ENCODE results near the gene PRPF6.

DNA sequence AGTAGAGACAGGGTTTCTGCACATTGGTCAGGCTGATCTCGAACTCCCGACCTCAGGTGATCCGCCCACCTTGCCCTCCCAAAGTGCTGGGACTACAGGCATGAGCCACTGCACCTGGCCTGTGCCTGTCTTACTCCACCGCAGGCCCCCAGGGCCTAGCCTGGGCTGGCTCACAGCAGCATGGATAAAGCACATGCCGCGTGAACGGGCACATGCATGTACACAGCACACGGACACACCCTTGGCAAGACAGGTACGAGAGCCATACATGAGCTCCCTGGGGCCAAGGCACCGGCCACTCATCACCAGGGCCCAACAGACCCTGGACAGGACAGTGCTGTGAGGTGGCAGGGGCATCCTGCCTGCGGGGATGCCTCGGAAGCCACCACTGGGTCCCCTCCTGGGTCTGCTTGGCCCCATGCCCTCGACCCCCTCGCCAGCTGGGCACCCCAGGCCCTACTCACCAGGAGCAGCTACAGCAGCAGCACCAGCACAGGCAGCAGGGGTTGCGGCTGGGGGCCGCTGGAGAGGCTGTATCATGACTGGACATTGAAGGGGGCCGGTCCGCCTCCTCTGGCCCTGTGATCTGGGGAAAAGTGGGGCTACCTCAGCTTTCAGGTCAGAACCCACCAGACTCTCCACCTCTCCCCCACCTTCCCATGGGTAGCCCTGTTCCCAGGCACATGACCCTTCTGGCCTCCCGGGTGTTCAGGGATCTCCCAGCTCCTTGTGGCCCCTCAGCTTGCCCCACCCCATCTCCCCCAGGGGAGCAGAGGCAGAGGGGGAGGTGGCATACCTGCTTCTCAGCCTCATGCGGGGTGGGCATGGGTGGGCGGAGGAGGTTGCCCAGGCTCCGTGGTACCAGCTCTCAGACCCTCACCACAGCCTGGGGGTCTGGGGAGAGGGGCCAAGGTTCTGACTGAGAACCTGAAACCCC, 95.4 kb downstream of the PRPF6 start:
- no peak for TF ChIP-seq RAD21 (conservative IDR thresholded peaks at IDR 0.05)
- TF ChIP-seq, protein P1, sequence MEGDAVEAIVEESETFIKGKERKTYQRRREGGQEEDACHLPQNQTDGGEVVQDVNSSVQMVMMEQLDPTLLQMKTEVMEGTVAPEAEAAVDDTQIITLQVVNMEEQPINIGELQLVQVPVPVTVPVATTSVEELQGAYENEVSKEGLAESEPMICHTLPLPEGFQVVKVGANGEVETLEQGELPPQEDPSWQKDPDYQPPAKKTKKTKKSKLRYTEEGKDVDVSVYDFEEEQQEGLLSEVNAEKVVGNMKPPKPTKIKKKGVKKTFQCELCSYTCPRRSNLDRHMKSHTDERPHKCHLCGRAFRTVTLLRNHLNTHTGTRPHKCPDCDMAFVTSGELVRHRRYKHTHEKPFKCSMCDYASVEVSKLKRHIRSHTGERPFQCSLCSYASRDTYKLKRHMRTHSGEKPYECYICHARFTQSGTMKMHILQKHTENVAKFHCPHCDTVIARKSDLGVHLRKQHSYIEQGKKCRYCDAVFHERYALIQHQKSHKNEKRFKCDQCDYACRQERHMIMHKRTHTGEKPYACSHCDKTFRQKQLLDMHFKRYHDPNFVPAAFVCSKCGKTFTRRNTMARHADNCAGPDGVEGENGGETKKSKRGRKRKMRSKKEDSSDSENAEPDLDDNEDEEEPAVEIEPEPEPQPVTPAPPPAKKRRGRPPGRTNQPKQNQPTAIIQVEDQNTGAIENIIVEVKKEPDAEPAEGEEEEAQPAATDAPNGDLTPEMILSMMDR (IDR thresholded peaks at IDR 0.05; ENCODE audit: poor library complexity, severe bottlenecking) = no peak
- TF ChIP-seq EZH2 (IDR thresholded peaks at IDR 0.05; ENCODE audit: borderline replicate concordance, insufficient read depth, low read length, poor library complexity, severe bottlenecking) = no peak
- no peak for TF ChIP-seq EP300 (conservative IDR thresholded peaks at IDR 0.05; ENCODE audit: poor library complexity, severe bottlenecking)
- TF ChIP-seq REST (IDR thresholded peaks at IDR 0.05; ENCODE audit: borderline replicate concordance) = no peak
